GM12878 (cell line): Measurements from ENCODE around the gene CFAP57. TPM values are rescaled to one million over a fixed set of nuclear protein-coding genes. Genes with fewer than 3 reads are reported as not detected.

Experiments used
- ATAC-seq: fragments of 200-7000 bp; cut with Tn5 transposase; 3 replicates; pipeline ENCODE4 v1.9.1; 2020; ENCODE audit warnings: mild to moderate bottlenecking, moderate library complexity
- BruUV-seq: library from RNA; stranded (reverse); fragments of 400-500 nt; replicated peaks from 2 replicates; lab custom pipeline; 2021; lab: Mats Ljungman, UMichigan
- CTCF ChIA-PET: fragments of 300-600 bp; sonication (Branson Sonifier 250); formaldehyde crosslinking; extraction: SDS; loops from one replicate; lab custom pipeline; 2021; ENCODE audit warnings: inconsistent platforms; lab: Yijun Ruan, JAX
- POLR2A ChIA-PET: fragments of 350-600 bp; formaldehyde crosslinking; extraction: SDS; loops from one replicate; lab custom pipeline; 2021; ENCODE audit warnings: inconsistent platforms; lab: Charles Lee
- RAD21 ChIA-PET: fragments of 300-600 bp; sonication (Branson Sonifier 250); formaldehyde crosslinking; loops from one replicate; lab custom pipeline; 2023; ENCODE audit warnings: antibody characterized with exemption; ENCODE audit not compliant: unreplicated experiment; lab: Charles Lee
- SMC1A ChIA-PET: fragments of 300-600 bp; sonication (Branson Sonifier 250); formaldehyde crosslinking; loops from one replicate; lab custom pipeline; 2023; ENCODE audit not compliant: unreplicated experiment, uncharacterized antibody; lab: Charles Lee
- DNase-seq: peaks from one replicate; pipeline ENCODE4 v3.0.0-alpha.2; 2011; ENCODE audit warnings: low read depth, low spot score
- FAIRE-seq: peaks from 3 replicates; lab custom pipeline; 2011; peaks lifted over from hg19 to GRCh38; lab: Jason Lieb, UNC
- H2AFZ ChIP-seq: 2 replicates; pipeline ENCODE4 v1.6.0; 2011; ENCODE audit warnings: low read depth, low read length, control low read depth; ENCODE audit not compliant: control insufficient read depth
- H3K27ac ChIP-seq: 2 replicates; pipeline ENCODE4 v1.5.1; 2011; ENCODE audit warnings: control low read depth; ENCODE audit not compliant: control insufficient read depth, insufficient read depth
- H3K27me3 ChIP-seq, 2 experiments: replicated peaks in 1 of 2; 2 replicates each; pipeline versions ENCODE4 v1.6.0 to v1.6.1; 2011; ENCODE audit warnings: low read length in 1 of 2; ENCODE audit not compliant: control insufficient read depth in 2 of 2, insufficient read depth in 2 of 2
- H3K36me3 ChIP-seq, 2 experiments: 2 replicates each; pipeline ENCODE4 v1.5.1; 2011; ENCODE audit warnings: low read length in 1 of 2; ENCODE audit not compliant: control insufficient read depth in 2 of 2, insufficient read depth in 2 of 2
- H3K4me1 ChIP-seq: 2 replicates; pipeline ENCODE4 v1.6.1; 2011; ENCODE audit warnings: mild to moderate bottlenecking, low read length, moderate library complexity, mixed read lengths; ENCODE audit not compliant: control insufficient read depth, insufficient read depth
- H3K4me2 ChIP-seq: 2 replicates; pipeline ENCODE4 v1.6.0; 2011; ENCODE audit warnings: control low read depth; ENCODE audit not compliant: control insufficient read depth, insufficient read depth
- H3K4me3 ChIP-seq: fragments of 200-600 bp; sonication (generic); 2 replicates; pipeline ENCODE4 v1.5.1; 2016
- H3K79me2 ChIP-seq: 2 replicates; pipeline ENCODE4 v1.6.0; 2011; ENCODE audit warnings: low read length; ENCODE audit not compliant: control insufficient read depth, insufficient read depth
- H3K9ac ChIP-seq: 2 replicates; pipeline ENCODE4 v1.8.0; 2011; ENCODE audit warnings: low read length, control low read depth, mixed read lengths; ENCODE audit not compliant: control insufficient read depth, insufficient read depth
- H3K9me3 ChIP-seq: replicated peaks from 3 replicates; pipeline ENCODE4 v1.5.1; 2011; ENCODE audit warnings: mild to moderate bottlenecking, low read length; ENCODE audit not compliant: control insufficient read depth, insufficient read depth
- H4K20me1 ChIP-seq: 2 replicates; pipeline ENCODE4 v1.6.0; 2011; ENCODE audit not compliant: control insufficient read depth, insufficient read depth
- EP300 ChIP-seq, 2 experiments: fragments of 150-350 bp in 1 of 2; IDR thresholded peaks; 2 replicates each; pipeline ENCODE4 v1.6.1; 2011 to 2012; ENCODE audit warnings: low read depth in 2 of 2, low read length in 2 of 2, borderline replicate concordance in 1 of 2, improper control_type of control experiment in 1 of 2, inconsistent platforms in 1 of 2; ENCODE audit not compliant: control insufficient read depth in 1 of 2
- HDAC2 ChIP-seq: fragments of 200-600 bp; sonication (generic); IDR thresholded peaks from 2 replicates; pipeline ENCODE4 v1.6.1; 2017
- HDAC6 ChIP-seq: fragments of 200-600 bp; sonication (generic); IDR thresholded peaks from one replicate; pipeline ENCODE4 v1.8.0; 2017; ENCODE audit warnings: antibody characterized with exemption; ENCODE audit not compliant: unreplicated experiment
- IKZF1 ChIP-seq: fragments of 450-650 bp; conservative IDR thresholded peaks from 2 replicates; pipeline ENCODE4 v1.6.1; 2017; ENCODE audit warnings: antibody characterized with exemption, mild to moderate bottlenecking
- IKZF2 ChIP-seq, 2 experiments: fragments of 450-650 bp; IDR thresholded peaks; 2 replicates each; pipeline ENCODE4 v1.6.1; 2017; ENCODE audit warnings: mild to moderate bottlenecking in 2 of 2, moderate library complexity in 2 of 2
- MTA3 ChIP-seq: IDR thresholded peaks from 2 replicates; pipeline ENCODE4 v1.6.1; 2012; ENCODE audit warnings: low read length, inconsistent platforms, borderline replicate concordance
- NBN ChIP-seq: fragments of 450-650 bp; IDR thresholded peaks from 2 replicates; pipeline ENCODE4 v1.6.1; 2016
- PAX5 ChIP-seq: IDR thresholded peaks from 2 replicates; pipeline ENCODE4 v1.6.1; 2011; ENCODE audit warnings: low read depth, low read length, borderline replicate concordance
- SP1 ChIP-seq: IDR thresholded peaks from one replicate; pipeline ENCODE4 v1.6.1; 2011; ENCODE audit warnings: low read depth, low read length
- TCF12 ChIP-seq: IDR thresholded peaks from 2 replicates; pipeline ENCODE4 v1.6.1; 2011; ENCODE audit warnings: low read depth, mild to moderate bottlenecking, low read length
- ZNF217 ChIP-seq: fragments of 450-650 bp; IDR thresholded peaks from 2 replicates; pipeline ENCODE4 v1.6.1; 2017; ENCODE audit warnings: antibody characterized with exemption, mild to moderate bottlenecking
- ZNF274 ChIP-seq: IDR thresholded peaks from one replicate; pipeline ENCODE4 v1.8.0; 2011; ENCODE audit not compliant: insufficient read length, insufficient read depth
- WGBS: methylation state at CpG from one replicate; pipeline ENCODE4 v1.1.6; 2016; ENCODE audit warnings: low lambda C conversion rate; ENCODE audit not compliant: insufficient replicate concordance, insufficient coverage; ENCODE audit errors: missing lambda C conversion rate; 5-methylcytosine and 5-hydroxymethylcytosine counted together
- in situ Hi-C: fragments of 300-500 bp; cut with MboI; formaldehyde crosslinking; loops from 9 replicates; pipeline ENCODE4 v1.14.3; 2018; ENCODE audit warnings: mixed read lengths
- intact Hi-C: fragments of 100-400 bp; cut with micrococcal nuclease; formaldehyde crosslinking; loops from one replicate; pipeline ENCODE4 v1.14.2; 2022; ENCODE audit not compliant: unreplicated experiment
- polyA plus RNA-seq, 11 experiments: library from polyadenylated mRNA; depleted of rRNA in 4 of 11; unstranded in 6 of 11; stranded (reverse) in 5 of 11; fragments of >200 nt; fragmentation: Nextera tagmentation in 4 of 11; fragmentation: Illumina TruSeq in 1 of 11; extraction: Ambion mirVana in 4 of 11; extraction: Trizol in 1 of 11; gene quantifications; 1 replicate in 1 of 11; 2 replicates in 10 of 11; pipeline versions ENCODE4 v1.2.1 to v1.2.3, GENCODE V29; 2011 to 2016; ENCODE audit warnings: inconsistent platforms in 2 of 11, missing spikeins in 2 of 11, low read depth in 1 of 11
- total RNA-seq, 4 experiments: library from RNA; depleted of rRNA in 3 of 4; stranded (reverse); fragments of >200 nt in 3 of 4; fragmentation: Illumina TruSeq in 1 of 4; extraction: Trizol in 1 of 4; gene quantifications; 2 replicates each; pipeline versions ENCODE4 v1.2.1 to v1.2.3, GENCODE V29; 2013 to 2021
- TF ChIP-seq, protein P1 (sequence below), 3 experiments: IDR thresholded peaks in 2 of 3; conservative IDR thresholded peaks in 1 of 3; 2 replicates each; pipeline ENCODE4 v1.5.1; 2011; ENCODE audit warnings: low read depth in 3 of 3, low read length in 3 of 3, mild to moderate bottlenecking in 3 of 3, control low read depth in 2 of 3, moderate library complexity in 2 of 3, inconsistent platforms in 1 of 3, mixed read lengths in 1 of 3; ENCODE audit not compliant: control insufficient read depth in 2 of 3, insufficient read depth in 1 of 3; ENCODE audit errors: extremely low read depth in 1 of 3
- TF ChIP-seq, protein P2 (sequence below): fragments of 450-650 bp; IDR thresholded peaks from 2 replicates; pipeline ENCODE4 v1.6.1; 2016; ENCODE audit warnings: mild to moderate bottlenecking
- TF ChIP-seq, protein P3 (sequence below): fragments of 450-650 bp; IDR thresholded peaks from 2 replicates; pipeline ENCODE4 v1.6.1; 2017; ENCODE audit warnings: mild to moderate bottlenecking, low read depth, inconsistent platforms; ENCODE audit not compliant: poor library complexity, severe bottlenecking
- TF ChIP-seq, protein P4 (sequence below): fragments of 450-650 bp; IDR thresholded peaks from 2 replicates; pipeline ENCODE4 v1.6.1; 2017; ENCODE audit warnings: borderline replicate concordance

Gene CFAP57
- total and polyA plus RNA-seq, 10 of the 15 experiments (the other 5 are each of a cell fraction or from before 2014, with no cell fraction given) = 0.45 to 4.8 (median 1.3) TPM

DNA sequence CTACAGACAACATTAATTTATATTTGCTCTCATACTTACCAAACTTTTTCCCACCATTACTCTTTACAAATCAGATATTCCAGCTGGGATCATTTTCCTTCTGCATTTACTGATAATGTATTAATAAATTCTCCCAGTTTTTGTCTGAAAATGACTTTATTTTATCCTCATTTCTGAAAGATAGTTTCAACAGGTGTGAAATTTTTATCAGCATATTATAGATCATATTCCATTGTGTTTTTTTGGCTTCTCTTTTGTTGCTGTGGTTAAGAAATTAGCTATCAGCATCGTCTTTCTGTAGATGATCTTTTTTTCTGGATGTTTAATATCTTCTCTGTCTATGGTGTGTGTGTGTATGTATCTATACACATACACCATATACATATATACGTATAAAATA lies 2.7 kb downstream of the CFAP57 start:
- no peak overlapping the region for H2AFZ ChIP-seq
- 41% methylated on average over 2 of the region's 2 CpGs for WGBS
- no peak for ATAC-seq
- intact Hi-C loops = no loop called here
- BruUV-seq = no TSS peak
- no peaks in the 10 kb centered on the region for H4K20me1 ChIP-seq
- H3K9me3 ChIP-seq = no peaks in the 10 kb centered on the region
- RAD21 ChIA-PET = interaction anchor here (0.6 kb wide), 1 partner anchor 830 kb away, joined by 3 read pairs; no protein-coding TSS in a partner anchor
- H3K79me2 ChIP-seq = peaks cover 22% of the 10 kb centered on the region
- SMC1A ChIA-PET = interaction anchor here (1.2 kb wide), 1 partner anchor 44 kb away, joined by 3 read pairs; no protein-coding TSS in a partner anchor
- no peaks in the 10 kb centered on the region; a peak in 1 of 4 replicates for H3K27me3 ChIP-seq
- peaks cover 5% of the 10 kb centered on the region; the same call in 1 of the 2 replicates for H3K4me1 ChIP-seq
- H3K9ac ChIP-seq = no peak overlapping the region
- in situ Hi-C loops = no loop called here
- H3K4me2 ChIP-seq = no peak overlapping the region
- CTCF ChIA-PET = interaction anchor here (1.3 kb wide), 1 partner anchor 52 kb away, joined by 3 read pairs; no protein-coding TSS in a partner anchor
- H3K4me3 ChIP-seq = no peak overlapping the region
- POLR2A ChIA-PET = interaction anchor here (0.5 to 1.1 kb wide), 2 partner anchors 62 to 258 kb away, joined by 3 to 8 read pairs; no protein-coding TSS in a partner anchor
- H3K36me3 ChIP-seq = peaks cover 0 to 8% of the 10 kb centered on the region in 2 experiments; a peak in 2 of 4 replicates
- no peak for FAIRE-seq
- DNase-seq = no peak
- no peak overlapping the region for H3K27ac ChIP-seq
- TF ChIP-seq ZNF217 (no peak), PAX5 (no peak), EP300 (IDR thresholded peaks at IDR 0.05; ENCODE audit: borderline replicate concordance in 1 of 2, control insufficient read depth in 1 of 2, low read depth in 2 of 2, low read length in 2 of 2) (no peak), HDAC6 (no peak), SP1 (no peak), MTA3 (no peak), HDAC2 (no peak), IKZF2 (IDR thresholded peaks at IDR 0.05) (no peak), TCF12 (no peak), IKZF1 (no peak), ZNF274 (no peak), NBN (no peak)
- TF ChIP-seq, protein P1, sequence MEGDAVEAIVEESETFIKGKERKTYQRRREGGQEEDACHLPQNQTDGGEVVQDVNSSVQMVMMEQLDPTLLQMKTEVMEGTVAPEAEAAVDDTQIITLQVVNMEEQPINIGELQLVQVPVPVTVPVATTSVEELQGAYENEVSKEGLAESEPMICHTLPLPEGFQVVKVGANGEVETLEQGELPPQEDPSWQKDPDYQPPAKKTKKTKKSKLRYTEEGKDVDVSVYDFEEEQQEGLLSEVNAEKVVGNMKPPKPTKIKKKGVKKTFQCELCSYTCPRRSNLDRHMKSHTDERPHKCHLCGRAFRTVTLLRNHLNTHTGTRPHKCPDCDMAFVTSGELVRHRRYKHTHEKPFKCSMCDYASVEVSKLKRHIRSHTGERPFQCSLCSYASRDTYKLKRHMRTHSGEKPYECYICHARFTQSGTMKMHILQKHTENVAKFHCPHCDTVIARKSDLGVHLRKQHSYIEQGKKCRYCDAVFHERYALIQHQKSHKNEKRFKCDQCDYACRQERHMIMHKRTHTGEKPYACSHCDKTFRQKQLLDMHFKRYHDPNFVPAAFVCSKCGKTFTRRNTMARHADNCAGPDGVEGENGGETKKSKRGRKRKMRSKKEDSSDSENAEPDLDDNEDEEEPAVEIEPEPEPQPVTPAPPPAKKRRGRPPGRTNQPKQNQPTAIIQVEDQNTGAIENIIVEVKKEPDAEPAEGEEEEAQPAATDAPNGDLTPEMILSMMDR (IDR thresholded peaks at IDR 0.05 in 2 of 3, conservative IDR thresholded peaks at IDR 0.05 in 1 of 3; ENCODE audit: control insufficient read depth in 2 of 3, extremely low read depth in 1 of 3, insufficient read depth in 1 of 3, low read depth in 3 of 3, low read length in 3 of 3) = no peak
- TF ChIP-seq, protein P2, sequence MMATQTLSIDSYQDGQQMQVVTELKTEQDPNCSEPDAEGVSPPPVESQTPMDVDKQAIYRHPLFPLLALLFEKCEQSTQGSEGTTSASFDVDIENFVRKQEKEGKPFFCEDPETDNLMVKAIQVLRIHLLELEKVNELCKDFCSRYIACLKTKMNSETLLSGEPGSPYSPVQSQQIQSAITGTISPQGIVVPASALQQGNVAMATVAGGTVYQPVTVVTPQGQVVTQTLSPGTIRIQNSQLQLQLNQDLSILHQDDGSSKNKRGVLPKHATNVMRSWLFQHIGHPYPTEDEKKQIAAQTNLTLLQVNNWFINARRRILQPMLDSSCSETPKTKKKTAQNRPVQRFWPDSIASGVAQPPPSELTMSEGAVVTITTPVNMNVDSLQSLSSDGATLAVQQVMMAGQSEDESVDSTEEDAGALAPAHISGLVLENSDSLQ = no peak
- TF ChIP-seq, protein P3, sequence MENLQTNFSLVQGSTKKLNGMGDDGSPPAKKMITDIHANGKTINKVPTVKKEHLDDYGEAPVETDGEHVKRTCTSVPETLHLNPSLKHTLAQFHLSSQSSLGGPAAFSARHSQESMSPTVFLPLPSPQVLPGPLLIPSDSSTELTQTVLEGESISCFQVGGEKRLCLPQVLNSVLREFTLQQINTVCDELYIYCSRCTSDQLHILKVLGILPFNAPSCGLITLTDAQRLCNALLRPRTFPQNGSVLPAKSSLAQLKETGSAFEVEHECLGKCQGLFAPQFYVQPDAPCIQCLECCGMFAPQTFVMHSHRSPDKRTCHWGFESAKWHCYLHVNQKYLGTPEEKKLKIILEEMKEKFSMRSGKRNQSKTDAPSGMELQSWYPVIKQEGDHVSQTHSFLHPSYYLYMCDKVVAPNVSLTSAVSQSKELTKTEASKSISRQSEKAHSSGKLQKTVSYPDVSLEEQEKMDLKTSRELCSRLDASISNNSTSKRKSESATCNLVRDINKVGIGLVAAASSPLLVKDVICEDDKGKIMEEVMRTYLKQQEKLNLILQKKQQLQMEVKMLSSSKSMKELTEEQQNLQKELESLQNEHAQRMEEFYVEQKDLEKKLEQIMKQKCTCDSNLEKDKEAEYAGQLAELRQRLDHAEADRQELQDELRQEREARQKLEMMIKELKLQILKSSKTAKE = no peak
- TF ChIP-seq, protein P4, sequence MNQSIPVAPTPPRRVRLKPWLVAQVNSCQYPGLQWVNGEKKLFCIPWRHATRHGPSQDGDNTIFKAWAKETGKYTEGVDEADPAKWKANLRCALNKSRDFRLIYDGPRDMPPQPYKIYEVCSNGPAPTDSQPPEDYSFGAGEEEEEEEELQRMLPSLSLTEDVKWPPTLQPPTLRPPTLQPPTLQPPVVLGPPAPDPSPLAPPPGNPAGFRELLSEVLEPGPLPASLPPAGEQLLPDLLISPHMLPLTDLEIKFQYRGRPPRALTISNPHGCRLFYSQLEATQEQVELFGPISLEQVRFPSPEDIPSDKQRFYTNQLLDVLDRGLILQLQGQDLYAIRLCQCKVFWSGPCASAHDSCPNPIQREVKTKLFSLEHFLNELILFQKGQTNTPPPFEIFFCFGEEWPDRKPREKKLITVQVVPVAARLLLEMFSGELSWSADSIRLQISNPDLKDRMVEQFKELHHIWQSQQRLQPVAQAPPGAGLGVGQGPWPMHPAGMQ = no peak
